Measurements from ENCODE around the gene TMEM151B. TPM values are rescaled to one million over a fixed set of nuclear protein-coding genes. Genes with fewer than 3 reads are reported as not detected.

TMEM151B gene
- total RNA-seq, 4 donors from 2014 or later, result 0.11 TPM; not detected in 3

- TF ChIP-seq, protein P1, sequence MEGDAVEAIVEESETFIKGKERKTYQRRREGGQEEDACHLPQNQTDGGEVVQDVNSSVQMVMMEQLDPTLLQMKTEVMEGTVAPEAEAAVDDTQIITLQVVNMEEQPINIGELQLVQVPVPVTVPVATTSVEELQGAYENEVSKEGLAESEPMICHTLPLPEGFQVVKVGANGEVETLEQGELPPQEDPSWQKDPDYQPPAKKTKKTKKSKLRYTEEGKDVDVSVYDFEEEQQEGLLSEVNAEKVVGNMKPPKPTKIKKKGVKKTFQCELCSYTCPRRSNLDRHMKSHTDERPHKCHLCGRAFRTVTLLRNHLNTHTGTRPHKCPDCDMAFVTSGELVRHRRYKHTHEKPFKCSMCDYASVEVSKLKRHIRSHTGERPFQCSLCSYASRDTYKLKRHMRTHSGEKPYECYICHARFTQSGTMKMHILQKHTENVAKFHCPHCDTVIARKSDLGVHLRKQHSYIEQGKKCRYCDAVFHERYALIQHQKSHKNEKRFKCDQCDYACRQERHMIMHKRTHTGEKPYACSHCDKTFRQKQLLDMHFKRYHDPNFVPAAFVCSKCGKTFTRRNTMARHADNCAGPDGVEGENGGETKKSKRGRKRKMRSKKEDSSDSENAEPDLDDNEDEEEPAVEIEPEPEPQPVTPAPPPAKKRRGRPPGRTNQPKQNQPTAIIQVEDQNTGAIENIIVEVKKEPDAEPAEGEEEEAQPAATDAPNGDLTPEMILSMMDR (IDR thresholded peaks at IDR 0.05 in 4 of 5, conservative IDR thresholded peaks at IDR 0.05 in 1 of 5), result no peak
- no peak for TF ChIP-seq POLR2A (IDR thresholded peaks at IDR 0.05)
- no peaks in the 10 kb centered on the region for H3K27me3 ChIP-seq
- no peak for ATAC-seq
- in situ Hi-C loops (cut with MboI; ENCODE audit: low sequenced_read_pairs in 4 of 4) (loop anchor here in 3 of 4 donors (5.0 to 25.0 kb wide), 3 partner anchors 61 to 124 kb away; no protein-coding TSS in a partner anchor), intact Hi-C loops (cut with DNase I; ENCODE audit: low total_unique reads) (loop anchor here (5.0 kb wide), 1 partner anchor 129 kb away; no protein-coding TSS in a partner anchor)
- H3K36me3 ChIP-seq, result peaks cover 0 to 8% of the 10 kb centered on the region in 2 donors
- H3K4me3 ChIP-seq, result no peak overlapping the region
- H3K27ac ChIP-seq, result peak overlapping the region; percentile 95 to 99 (median 98)
- DNase-seq, result no peak
- H3K9me3 ChIP-seq, result no peaks in the 10 kb centered on the region
- peaks cover 40 to 47% of the 10 kb centered on the region in 2 donors for H3K4me1 ChIP-seq
Measured at GRCh38 chr6:44235891-44236516, 34.2 kb upstream of the TMEM151B start.

DNA sequence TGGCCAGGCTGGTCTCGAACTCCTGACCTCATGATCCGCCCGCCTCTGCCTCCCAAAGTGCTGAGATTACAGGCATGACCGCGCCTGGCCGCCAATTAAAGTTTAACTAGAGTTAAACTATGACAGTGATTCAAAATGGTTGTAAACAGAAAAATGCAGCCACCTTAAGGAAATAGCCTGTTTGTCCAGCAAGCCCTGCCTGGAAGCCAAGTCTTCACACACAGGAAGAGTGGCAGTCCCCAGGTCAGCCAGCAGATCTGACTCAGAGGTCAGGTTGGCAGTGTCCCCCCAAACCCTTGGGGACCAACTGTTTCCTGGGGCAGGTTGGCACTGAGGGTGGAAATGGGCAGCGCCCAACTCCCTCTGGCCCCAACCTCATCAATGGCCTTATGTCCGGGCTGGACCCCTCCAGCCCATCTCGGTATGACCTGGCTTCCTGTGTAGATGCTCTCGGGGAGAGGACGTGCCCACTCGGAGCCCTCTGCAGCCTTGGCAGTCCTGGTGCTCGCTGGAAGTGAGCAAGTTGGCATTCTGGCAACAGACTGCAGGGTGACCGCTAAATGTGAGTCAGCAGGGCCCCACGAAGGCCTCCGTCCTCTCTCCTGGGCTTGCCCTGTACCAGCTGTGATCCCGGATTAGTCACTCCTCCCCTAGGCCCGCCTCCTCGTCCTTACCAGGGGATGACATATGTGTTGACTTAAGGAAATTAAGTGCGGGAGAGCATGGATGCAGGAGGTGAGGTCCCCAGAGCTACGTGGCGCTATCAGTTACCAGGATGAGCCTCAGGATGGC is 33.0 kb upstream of the TMEM151B start:
- Histone ChIP-seq H3K9me3 (no peaks in the 10 kb centered on the region), H3K27me3 (no peaks in the 10 kb centered on the region), H3K4me1 (peaks cover 40 to 47% of the 10 kb centered on the region in 2 donors), H3K36me3 (peaks cover 0 to 1% of the 10 kb centered on the region in 2 donors), H3K27ac (peak overlapping the region; percentile 95 to 99 (median 98)), H3K4me3 (peak overlapping the region; percentile 68 to 83 (median 74))
- in situ Hi-C loops (cut with MboI; ENCODE audit: low sequenced_read_pairs in 4 of 4), result loop anchor here in 3 of 4 donors (5.0 to 25.0 kb wide), 3 partner anchors 62 to 125 kb away; no protein-coding TSS in a partner anchor
- TF ChIP-seq, protein P1 (IDR thresholded peaks at IDR 0.05 in 4 of 5, conservative IDR thresholded peaks at IDR 0.05 in 1 of 5), result no peak
- TF ChIP-seq POLR2A (IDR thresholded peaks at IDR 0.05), result no peak
- intact Hi-C loops (cut with DNase I; ENCODE audit: low total_unique reads), result loop anchor here (1.0 to 5.0 kb wide), 2 partner anchors 10 to 130 kb away; partner anchors contain the start of gene HSP90AB1
- ATAC-seq (peak; percentile 81 to 83), DNase-seq (peak; percentile 96 to 98)

- peak overlapping the region; percentile 95 to 99 (median 98) for H3K27ac ChIP-seq
- in situ Hi-C loops (cut with MboI; ENCODE audit: low sequenced_read_pairs in 4 of 4), result loop anchor here in 3 of 4 donors (5.0 to 25.0 kb wide), 3 partner anchors 63 to 126 kb away; no protein-coding TSS in a partner anchor
- H3K4me1 ChIP-seq, result peaks cover 35 to 42% of the 10 kb centered on the region in 2 donors
- no peaks in the 10 kb centered on the region for H3K27me3 ChIP-seq
- peak; percentile 57 to 83 for DNase-seq
- peak; percentile 71 to 74 for ATAC-seq
- H3K4me3 ChIP-seq, result peak overlapping the region; percentile 68 to 83 (median 74)
- intact Hi-C loops (cut with DNase I; ENCODE audit: low total_unique reads), result loop anchor here (1.0 to 5.0 kb wide), 3 partner anchors 9 to 131 kb away; partner anchors contain the start of gene HSP90AB1
- H3K36me3 ChIP-seq, result no peaks in the 10 kb centered on the region
- TF ChIP-seq, protein P1 (IDR thresholded peaks at IDR 0.05 in 4 of 5, conservative IDR thresholded peaks at IDR 0.05 in 1 of 5), result peak; percentile 95 to 100 (median 99)
- TF ChIP-seq POLR2A (IDR thresholded peaks at IDR 0.05), result peak; percentile 61 to 71
- H3K9me3 ChIP-seq, result no peaks in the 10 kb centered on the region
Measured at GRCh38 chr6:44237813-44238433, 32.3 kb upstream of the TMEM151B start.

DNA sequence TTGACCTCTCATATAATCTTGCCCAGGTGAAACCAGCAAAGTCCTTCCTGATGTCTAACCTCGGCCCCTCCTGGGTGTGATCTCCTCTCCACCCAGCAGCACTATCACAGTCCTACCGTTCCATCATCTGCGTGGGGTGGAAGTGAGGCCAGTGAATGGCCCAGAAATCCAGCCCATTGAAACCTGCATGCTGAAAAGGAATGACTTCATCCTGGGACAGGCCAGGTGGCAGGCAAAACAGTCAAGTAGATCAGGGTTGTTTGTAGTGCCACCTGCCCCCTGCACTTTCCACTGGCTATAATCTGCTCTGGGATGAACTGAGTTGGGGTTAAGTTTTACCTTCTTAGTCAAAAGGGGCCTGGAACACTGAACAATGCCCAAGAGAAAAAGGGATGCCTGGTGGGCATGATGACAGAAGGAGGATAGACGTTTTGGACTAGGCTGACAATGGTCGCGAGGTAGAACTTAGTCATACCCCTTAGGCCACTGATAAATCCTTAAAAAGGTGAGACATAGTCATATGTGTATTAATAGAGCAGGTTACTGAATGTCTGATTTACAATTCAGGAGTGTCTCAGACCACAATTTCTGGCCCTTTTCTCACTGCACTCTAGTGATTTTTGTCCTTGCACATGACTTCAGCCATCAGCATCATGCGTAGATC is 31.4 kb upstream of the TMEM151B start:
- no peaks in the 10 kb centered on the region for H3K36me3 ChIP-seq
- intact Hi-C loops (cut with DNase I; ENCODE audit: low total_unique reads), result loop anchor here (1.0 to 5.0 kb wide), 2 partner anchors 67 to 132 kb away; no protein-coding TSS in a partner anchor
- H3K4me3 ChIP-seq, result no peak overlapping the region
- TF ChIP-seq, protein P1 (IDR thresholded peaks at IDR 0.05 in 4 of 5, conservative IDR thresholded peaks at IDR 0.05 in 1 of 5), result no peak
- TF ChIP-seq POLR2A (IDR thresholded peaks at IDR 0.05), result no peak
- H3K27ac ChIP-seq, result peak overlapping the region; percentile 95 to 99 (median 98)
- no peaks in the 10 kb centered on the region for H3K27me3 ChIP-seq
- peaks cover 26 to 33% of the 10 kb centered on the region in 2 donors for H3K4me1 ChIP-seq
- no peak for DNase-seq
- in situ Hi-C loops (cut with MboI; ENCODE audit: low sequenced_read_pairs in 4 of 4), result loop anchor here in 3 of 4 donors (5.0 to 25.0 kb wide), 3 partner anchors 64 to 127 kb away; no protein-coding TSS in a partner anchor
- no peak for ATAC-seq
- H3K9me3 ChIP-seq, result no peaks in the 10 kb centered on the region
